ENCODE data around the gene PHF14.

The PHF14 gene

GRCh38 chr7:11120675-11121220, 147.1 kb downstream of the PHF14 start:
- no peak for DNase-seq

- DNase-seq: no peak
Measured at GRCh38 chr7:11124856-11125559, 151.3 kb downstream of the PHF14 start.

GRCh38 chr7:11127114-11127785, 153.6 kb downstream of the PHF14 start:
- DNase-seq: no peak

GRCh38 chr7:11127988-11128387, 154.3 kb downstream of the PHF14 start:
- no peak for DNase-seq

- DNase-seq: no peak
Measured at GRCh38 chr7:11128498-11128897, 154.8 kb downstream of the PHF14 start.

GRCh38 chr7:11130012-11130411, 156.3 kb downstream of the PHF14 start:
- no peak for DNase-seq

GRCh38 chr7:11130601-11131000, 156.9 kb downstream of the PHF14 start:
- no peak for DNase-seq

GRCh38 chr7:11133436-11133959, 159.8 kb downstream of the PHF14 start:
- no peak for DNase-seq

- no peak for DNase-seq
Measured at GRCh38 chr7:11135573-11135972, 161.9 kb downstream of the PHF14 start.

GRCh38 chr7:11141541-11141940, 167.9 kb downstream of the PHF14 start:
- no peak for DNase-seq

- no peak for DNase-seq
Measured at GRCh38 chr7:11153694-11154093, 180.0 kb downstream of the PHF14 start.

- no peak for DNase-seq
Measured at GRCh38 chr7:11155883-11156282, 182.2 kb downstream of the PHF14 start.

GRCh38 chr7:11161499-11161898, 187.8 kb downstream of the PHF14 start:
- no peak for DNase-seq

- no peak for DNase-seq
Measured at GRCh38 chr7:11163220-11163619, 189.5 kb downstream of the PHF14 start.

GRCh38 chr7:11166051-11166450, 192.4 kb downstream of the PHF14 start:
- DNase-seq: no peak

- DNase-seq: no peak
Measured at GRCh38 chr7:11168650-11169170, 195.0 kb downstream of the PHF14 start.

GRCh38 chr7:11170175-11170574, 196.5 kb downstream of the PHF14 start:
- DNase-seq: no peak

GRCh38 chr7:11170863-11171568, 197.3 kb downstream of the PHF14 start:
- DNase-seq: no peak

- no peak for DNase-seq
Measured at GRCh38 chr7:11171569-11172192, 198.0 kb downstream of the PHF14 start.

- no peak for DNase-seq
Measured at GRCh38 chr7:11172835-11173234, 199.2 kb downstream of the PHF14 start.

- no peak for DNase-seq
Measured at GRCh38 chr7:11175371-11175770, 201.7 kb downstream of the PHF14 start.

- no peak for DNase-seq
Measured at GRCh38 chr7:11175887-11176286, 202.2 kb downstream of the PHF14 start.

Data from CD4-positive, alpha-beta T cell treated with Interleukin-21 for 1 hour (primary cell).